ENCODE data around the gene TMEM259. TPM values are rescaled to one million over a fixed set of nuclear protein-coding genes. Genes with fewer than 3 reads are reported as not detected.
A peak's percentile ranks its signal among the peaks of the same experiment; 100 is the strongest.

Gene TMEM259
- total and polyA plus RNA-seq, 2 of the 8 experiments (the other 6 are each of a cell fraction or from before 2014, with no cell fraction given): 140 to 243 TPM

DNA sequence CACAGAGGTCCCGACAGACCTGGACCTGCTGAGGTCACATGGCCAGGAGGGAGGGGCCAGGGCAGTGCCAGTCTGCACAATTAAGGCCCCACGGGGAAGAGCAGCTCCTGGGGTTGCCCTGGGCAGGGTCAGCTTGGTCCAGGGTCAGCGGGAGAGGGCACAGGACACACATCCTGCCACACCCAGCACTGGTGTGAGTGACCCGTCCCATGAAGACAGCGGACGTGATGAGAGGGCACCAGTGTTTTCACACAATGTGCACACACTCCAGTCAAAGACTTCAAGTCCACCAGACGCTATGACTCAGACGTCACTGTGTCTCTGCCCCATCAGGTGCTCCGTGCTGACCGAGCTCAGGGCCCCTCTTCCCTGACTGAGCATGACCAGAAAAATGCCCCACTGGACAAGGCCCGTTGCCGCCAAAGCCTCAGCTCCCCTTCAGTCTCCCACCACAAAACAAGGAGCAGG lies 4.2 kb downstream of the TMEM259 start:
- H3K56ac ChIP-seq (replicated peaks; ENCODE audit: insufficient read length, low read depth, low read length): no peak overlapping the region
- H3K9me3 ChIP-seq (ENCODE audit: insufficient read depth in 2 of 2, low read depth in 1 of 2, low read length in 1 of 2): no peaks in the 10 kb centered on the region
- ChIA-PET POLR2A (ENCODE audit: partially characterized antibody) (interaction anchor here (0.7 to 6.4 kb wide), 5 partner anchors 13 to 227 kb away, joined by 3 to 125 read pairs (median 3); partner anchors contain the start of genes ABCA7, CNN2 and WDR18), CTCF (ENCODE audit: partially characterized antibody) (interaction anchor here (0.8 to 1.2 kb wide), 5 partner anchors 9 to 50 kb away, joined by 3 to 4 read pairs (median 3); no protein-coding TSS in a partner anchor)
- H2BK20ac ChIP-seq (ENCODE audit: low read length): no peak overlapping the region
- no peak overlapping the region for H4K8ac ChIP-seq (ENCODE audit: extremely low read depth, insufficient read depth, low read length)
- FAIRE-seq: no peak
- no peak overlapping the region for H3K23ac ChIP-seq (ENCODE audit: insufficient read length)
- peaks cover 36 to 79% of the 10 kb centered on the region in 2 experiments for H3K79me2 ChIP-seq (ENCODE audit: control insufficient read depth in 1 of 2, insufficient read depth in 2 of 2, low read length in 2 of 2)
- no peak overlapping the region for H3K4ac ChIP-seq (replicated peaks; ENCODE audit: insufficient read length, low read depth, low read length)
- H2BK12ac ChIP-seq (ENCODE audit: low read depth, low read length): no peak overlapping the region
- no peak overlapping the region; the same call in 1 of the 2 replicates for H3K27ac ChIP-seq (ENCODE audit: low read depth, low read length)
- H3K79me1 ChIP-seq (ENCODE audit: low read depth, low read length): peaks cover 24% of the 10 kb centered on the region
- H3K9ac ChIP-seq (replicated peaks in 1 of 4; ENCODE audit: extremely low read depth in 1 of 4, low read depth in 3 of 4, low read length in 3 of 4): peak overlapping the region in 2 of 4 experiments; percentile 17 to 25; a peak in 2 of 7 replicates
- H3K36me3 ChIP-seq (ENCODE audit: control insufficient read depth in 2 of 4, insufficient read depth in 4 of 4, low read length in 3 of 4): peaks cover 2 to 25% (median 8%) of the 10 kb centered on the region in 4 experiments; a peak in 6 of 8 replicates
- H2AFZ ChIP-seq (ENCODE audit: low read length): no peak overlapping the region
- DNase-seq (ENCODE audit: low read depth in 1 of 2, low spot score in 2 of 2): no peak
- H3K4me1 ChIP-seq (replicated peaks in 1 of 4; ENCODE audit: control insufficient read depth in 3 of 4, insufficient read depth in 4 of 4, low read length in 3 of 4): peaks cover 0 to 37% (median 25%) of the 10 kb centered on the region in 4 experiments; a peak in 5 of 7 replicates
- H2BK15ac ChIP-seq (ENCODE audit: low read length): no peak overlapping the region
- peaks cover 38 to 53% of the 10 kb centered on the region in 2 experiments for H4K20me1 ChIP-seq (replicated peaks in 1 of 2; ENCODE audit: control insufficient read depth in 1 of 2, insufficient read depth in 2 of 2, low read length in 2 of 2)
- H3K14ac ChIP-seq (ENCODE audit: insufficient read length): no peak overlapping the region
- TF ChIP-seq, protein P1, sequence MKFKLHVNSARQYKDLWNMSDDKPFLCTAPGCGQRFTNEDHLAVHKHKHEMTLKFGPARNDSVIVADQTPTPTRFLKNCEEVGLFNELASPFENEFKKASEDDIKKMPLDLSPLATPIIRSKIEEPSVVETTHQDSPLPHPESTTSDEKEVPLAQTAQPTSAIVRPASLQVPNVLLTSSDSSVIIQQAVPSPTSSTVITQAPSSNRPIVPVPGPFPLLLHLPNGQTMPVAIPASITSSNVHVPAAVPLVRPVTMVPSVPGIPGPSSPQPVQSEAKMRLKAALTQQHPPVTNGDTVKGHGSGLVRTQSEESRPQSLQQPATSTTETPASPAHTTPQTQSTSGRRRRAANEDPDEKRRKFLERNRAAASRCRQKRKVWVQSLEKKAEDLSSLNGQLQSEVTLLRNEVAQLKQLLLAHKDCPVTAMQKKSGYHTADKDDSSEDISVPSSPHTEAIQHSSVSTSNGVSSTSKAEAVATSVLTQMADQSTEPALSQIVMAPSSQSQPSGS (IDR thresholded peaks at IDR 0.05; ENCODE audit: low read length): no peak
- no peak for TF ChIP-seq SP4 (IDR thresholded peaks at IDR 0.05; ENCODE audit: low read length)
- 0 out of 2 replicates have a peak, but pooled peaks have one; percentile 17 for TF ChIP-seq POLR2AphosphoS5 (IDR thresholded peaks at IDR 0.05; ENCODE audit: low read depth, low read length)
- no peak for TF ChIP-seq GTF2F1 (IDR thresholded peaks at IDR 0.05; ENCODE audit: borderline replicate concordance, low read depth, low read length)
- TF ChIP-seq ASH2L (IDR thresholded peaks at IDR 0.05; ENCODE audit: low read length): no peak
- TF ChIP-seq, protein P2, sequence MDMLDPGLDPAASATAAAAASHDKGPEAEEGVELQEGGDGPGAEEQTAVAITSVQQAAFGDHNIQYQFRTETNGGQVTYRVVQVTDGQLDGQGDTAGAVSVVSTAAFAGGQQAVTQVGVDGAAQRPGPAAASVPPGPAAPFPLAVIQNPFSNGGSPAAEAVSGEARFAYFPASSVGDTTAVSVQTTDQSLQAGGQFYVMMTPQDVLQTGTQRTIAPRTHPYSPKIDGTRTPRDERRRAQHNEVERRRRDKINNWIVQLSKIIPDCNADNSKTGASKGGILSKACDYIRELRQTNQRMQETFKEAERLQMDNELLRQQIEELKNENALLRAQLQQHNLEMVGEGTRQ (IDR thresholded peaks at IDR 0.05; ENCODE audit: low read length): 0 out of 2 replicates have a peak, but pooled peaks have one; percentile 3
- no peak for TF ChIP-seq KDM5A (IDR thresholded peaks at IDR 0.05; ENCODE audit: low read length)
- no peak for TF ChIP-seq EGR1 (IDR thresholded peaks at IDR 0.05; ENCODE audit: borderline replicate concordance, low read depth, low read length)
- H3K18ac ChIP-seq (ENCODE audit: extremely low read depth, low read length): peak overlapping the region; percentile 48; the same call in 1 of the 2 replicates
- H4K5ac ChIP-seq (ENCODE audit: insufficient read length, low read depth, low read length): no peak overlapping the region
- 86% methylated on average over 12 of the region's 12 CpGs; no CpG with 5 or more reads in 1 of the 2 experiments for WGBS, 2 experiments (ENCODE audit: extremely low coverage in 1 of 2, insufficient coverage in 1 of 2, insufficient read length in 1 of 2, insufficient replicate concordance in 2 of 2, low coverage in 1 of 2, low lambda C conversion rate in 2 of 2, missing lambda C conversion rate in 1 of 2)
- no peak overlapping the region for H2AK5ac ChIP-seq (ENCODE audit: low read depth, low read length)
- peaks cover 9% of the 10 kb centered on the region for H3K23me2 ChIP-seq (ENCODE audit: low read depth, low read length)
- H3K4me3 ChIP-seq (ENCODE audit: extremely low read depth in 1 of 4, insufficient read depth in 2 of 4, low read depth in 3 of 4, low read length in 4 of 4): peak overlapping the region in 1 of 4 experiments; percentile 24; a peak in 1 of 8 replicates
- peak overlapping the region; percentile 55 for H2BK5ac ChIP-seq (ENCODE audit: low read depth, low read length)
- H4K91ac ChIP-seq (replicated peaks; ENCODE audit: insufficient read length, low read length): no peak overlapping the region
- no peaks in the 10 kb centered on the region for H3K27me3 ChIP-seq (replicated peaks in 1 of 4; ENCODE audit: control insufficient read depth in 3 of 4, extremely low read depth in 1 of 4, insufficient read depth in 3 of 4, low read length in 3 of 4)
- H3K4me2 ChIP-seq (ENCODE audit: insufficient read depth in 1 of 2, low read depth in 2 of 2, low read length in 2 of 2): peak overlapping the region; percentile 3 to 42; a peak in 2 of 4 replicates
- H2BK120ac ChIP-seq (replicated peaks; ENCODE audit: low read depth, low read length): no peak overlapping the region

Data from H1 (cell line).